HG03575 (cell line): Measurements from ENCODE around the gene TAF3.
"Not testable (repeated sequence)": the region's sequence is repeated elsewhere in the genome, so short reads cannot be mapped to it uniquely, and the experiment has no call there.

Source experiments
- ATAC-seq: cut with Tn5 transposase; IDR thresholded peaks from one replicate; pipeline ENCODE4 v1.9.1; 2021; ENCODE audit not compliant: unreplicated experiment, insufficient number of reproducible peaks, low FRiP score; ENCODE audit errors: extremely low read depth

The TAF3 gene

GRCh38 chr10:7818295-7819120 is at the start of gene TAF3:
TAF3 (plus strand) TSS chr10:7818505; CDS start chr10:7818710, 205 bp downstream.
- ATAC-seq, result peak; percentile 68

DNA sequence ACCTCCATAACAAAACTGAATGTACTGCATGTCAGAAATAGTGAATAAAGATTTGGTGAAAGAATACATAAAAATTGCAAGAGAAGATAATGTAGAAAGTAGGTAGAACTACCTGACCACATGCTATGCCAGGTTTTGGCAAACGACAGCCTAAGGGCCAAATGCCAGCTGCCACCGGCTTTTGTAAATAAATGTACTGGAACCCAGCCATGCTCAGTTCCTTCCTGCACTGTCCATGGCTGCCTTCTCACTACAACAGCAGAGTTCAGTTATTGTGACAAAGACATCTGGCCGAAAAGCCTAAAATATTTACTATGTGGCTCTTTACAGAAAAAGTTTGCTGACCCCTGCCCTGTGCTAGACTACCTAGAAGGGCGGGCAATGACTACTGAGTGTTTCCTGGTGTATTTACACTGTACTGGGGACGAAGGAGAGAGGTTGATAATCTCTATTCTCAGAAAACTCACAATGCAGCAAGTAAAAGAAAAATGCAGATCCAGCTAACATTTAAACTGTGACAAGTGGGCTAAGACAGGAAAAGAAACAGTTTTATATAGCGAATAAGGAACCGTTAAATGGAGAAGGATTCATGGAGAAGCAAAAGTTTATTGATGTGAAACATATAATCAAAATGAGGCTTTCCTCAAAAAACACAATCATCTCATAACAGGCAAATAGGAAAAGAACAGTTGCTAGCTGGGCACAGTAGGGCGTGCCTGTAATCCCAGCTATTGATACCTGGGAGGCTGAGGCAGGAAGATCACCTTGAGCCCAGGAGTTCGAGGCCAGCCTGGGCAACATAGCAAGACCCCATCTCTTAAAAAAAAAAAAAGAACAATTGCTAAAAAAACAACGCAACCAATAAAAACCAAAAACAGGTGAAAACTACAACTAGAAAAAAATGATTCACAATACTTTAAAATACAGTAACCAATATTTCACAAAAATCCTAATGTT is 44.2 kb upstream of the TAF3 start:
- no peak for ATAC-seq

DNA sequence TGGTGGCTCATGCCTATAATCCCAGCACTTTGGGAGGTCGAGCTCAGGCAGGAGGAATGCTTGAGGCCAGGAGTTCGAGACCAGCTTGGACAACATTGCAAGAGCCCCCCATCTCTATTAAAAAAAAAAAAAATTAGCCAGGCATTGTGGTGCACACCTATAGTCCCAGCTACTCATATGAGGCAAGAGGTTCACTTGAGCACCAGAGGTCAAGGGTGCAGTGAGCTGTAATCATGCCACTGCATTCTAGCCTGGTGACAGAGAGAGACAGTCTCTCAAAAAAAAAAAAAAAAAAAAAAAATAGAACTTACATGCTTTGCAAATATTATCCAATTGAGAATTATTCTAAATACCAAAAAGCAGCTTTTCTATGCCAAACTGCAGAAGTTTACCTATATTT is 41.5 kb upstream of the TAF3 start:
- no peak for ATAC-seq

DNA sequence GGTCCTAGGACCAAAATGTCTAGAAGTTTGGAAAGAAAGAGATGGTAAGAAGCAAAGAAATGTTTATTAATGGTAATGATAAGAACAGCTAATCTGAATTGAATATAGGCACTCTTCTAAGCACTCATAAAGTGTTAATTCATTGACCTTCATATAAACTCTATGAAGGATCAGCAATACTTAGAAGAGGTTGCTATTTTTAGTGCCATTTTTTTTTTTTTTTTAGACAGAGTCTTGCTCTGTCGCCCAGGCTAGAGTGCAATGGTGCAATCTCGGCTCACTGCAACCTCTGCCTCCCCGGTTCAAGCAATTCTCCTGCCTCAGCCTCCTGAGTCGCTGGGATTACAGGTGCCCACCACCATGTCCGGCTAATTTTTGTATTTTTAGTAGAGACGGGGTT is 36.1 kb upstream of the TAF3 start:
- ATAC-seq, result not testable (repeated sequence)

DNA sequence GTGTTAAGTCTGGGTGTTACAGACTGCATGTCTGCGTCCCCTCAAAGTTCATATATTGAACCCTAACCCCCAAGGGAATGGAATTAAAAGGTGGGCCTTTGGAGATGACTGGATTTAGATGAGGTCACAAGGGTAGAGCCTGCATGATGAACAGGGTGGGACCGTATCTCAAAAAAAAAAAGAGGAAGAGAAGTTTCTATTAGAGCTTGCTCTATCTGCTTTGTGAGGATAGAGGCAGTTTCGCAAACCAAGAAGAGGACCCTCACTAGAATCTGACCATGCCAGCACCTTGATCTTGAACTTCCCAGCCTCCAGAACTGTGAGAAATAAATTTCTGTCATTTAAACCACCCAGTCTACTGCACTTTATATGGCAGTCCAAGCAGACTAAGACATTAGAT is 31.9 kb upstream of the TAF3 start:
- ATAC-seq, result no peak

- ATAC-seq, result no peak
Observed at GRCh38 chr10:7787150-7787856, 31.0 kb upstream of the TAF3 start.

DNA sequence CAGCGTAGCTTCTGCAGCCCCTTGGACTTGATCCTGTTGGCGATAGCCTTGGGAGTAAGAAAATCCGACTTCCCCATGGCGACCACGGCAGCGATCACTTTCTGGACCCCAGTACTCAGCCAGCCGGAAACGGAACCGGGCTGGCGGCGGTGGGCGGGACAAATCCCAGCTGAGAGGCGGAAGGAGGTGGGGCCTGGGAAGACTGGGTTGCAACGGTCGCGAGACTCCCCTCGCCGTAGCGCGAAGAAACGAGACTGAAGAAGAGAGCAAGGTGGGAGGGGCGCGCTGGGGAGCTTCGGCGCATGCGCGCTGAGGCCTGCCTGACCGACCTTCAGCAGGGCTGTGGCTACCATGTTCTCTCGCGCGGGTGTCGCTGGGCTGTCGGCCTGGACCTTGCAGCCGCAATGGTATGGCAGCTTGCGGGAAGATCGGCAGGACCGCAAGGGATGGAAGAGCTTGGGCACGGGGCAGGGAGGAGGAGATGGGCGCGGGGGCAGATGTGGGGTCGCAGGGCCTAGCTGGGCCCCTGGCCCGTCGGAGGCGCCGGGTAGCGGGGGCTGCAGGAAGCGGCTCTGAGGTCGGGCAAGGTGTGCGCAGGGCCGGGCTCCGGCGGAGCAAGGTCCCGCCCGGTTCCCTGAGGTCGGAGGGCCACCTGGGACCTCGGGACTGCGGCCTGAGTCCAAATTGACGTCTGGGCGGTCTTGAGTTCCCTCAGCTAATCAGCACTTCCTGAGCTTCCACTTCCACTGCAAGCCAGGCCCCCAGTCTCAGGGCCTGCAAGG is 30.3 kb upstream of the TAF3 start, which contains the start of the genes ATP5F1C and KIN:
TSS of gene ATP5F1C (plus strand) at position 321 of the 782 bp plus-strand sequence. CDS start at position 352, 31 bp downstream.
TSS of gene KIN (minus strand) at position 137 of the 782 bp plus-strand sequence. CDS start at position 77, 60 bp downstream.
- ATAC-seq, result peak; percentile 81

DNA sequence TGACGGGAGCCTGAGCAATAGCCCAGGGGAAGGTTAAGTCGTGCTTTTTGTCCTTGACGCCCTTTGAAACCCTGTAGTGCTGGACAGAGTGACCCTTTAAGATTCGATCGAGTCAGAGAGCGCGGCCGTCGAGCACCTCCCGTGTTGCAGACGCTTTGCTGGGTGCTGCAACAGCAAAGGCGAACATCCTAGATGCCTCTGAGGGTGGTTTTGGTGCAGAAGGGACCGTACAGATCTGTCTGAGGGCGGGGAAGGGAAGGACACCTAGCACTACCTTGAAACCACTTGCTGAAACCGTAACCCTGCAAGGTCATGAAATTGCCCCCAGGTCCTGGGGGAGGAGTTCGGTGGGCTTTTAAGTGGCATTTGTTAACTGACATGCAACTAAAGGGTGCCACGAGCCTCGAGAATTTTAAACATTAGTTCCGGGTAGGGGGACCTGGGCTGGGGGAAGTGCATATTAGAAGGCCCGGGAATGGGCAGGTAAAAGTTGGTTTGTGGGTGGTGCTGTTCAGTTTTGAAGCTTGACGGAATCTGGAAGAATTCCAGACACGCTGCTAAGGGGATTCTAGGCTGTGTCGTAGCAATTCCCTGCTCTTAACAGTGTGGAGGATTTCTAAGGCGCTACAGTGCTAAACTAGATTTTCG is 29.5 kb upstream of the TAF3 start:
- no peak for ATAC-seq

- ATAC-seq, result no peak
Observed at GRCh38 chr10:7789390-7789789, 28.9 kb upstream of the TAF3 start.

GRCh38 chr10:7792541-7792940 is 25.8 kb upstream of the TAF3 start:
- ATAC-seq, result no peak

DNA sequence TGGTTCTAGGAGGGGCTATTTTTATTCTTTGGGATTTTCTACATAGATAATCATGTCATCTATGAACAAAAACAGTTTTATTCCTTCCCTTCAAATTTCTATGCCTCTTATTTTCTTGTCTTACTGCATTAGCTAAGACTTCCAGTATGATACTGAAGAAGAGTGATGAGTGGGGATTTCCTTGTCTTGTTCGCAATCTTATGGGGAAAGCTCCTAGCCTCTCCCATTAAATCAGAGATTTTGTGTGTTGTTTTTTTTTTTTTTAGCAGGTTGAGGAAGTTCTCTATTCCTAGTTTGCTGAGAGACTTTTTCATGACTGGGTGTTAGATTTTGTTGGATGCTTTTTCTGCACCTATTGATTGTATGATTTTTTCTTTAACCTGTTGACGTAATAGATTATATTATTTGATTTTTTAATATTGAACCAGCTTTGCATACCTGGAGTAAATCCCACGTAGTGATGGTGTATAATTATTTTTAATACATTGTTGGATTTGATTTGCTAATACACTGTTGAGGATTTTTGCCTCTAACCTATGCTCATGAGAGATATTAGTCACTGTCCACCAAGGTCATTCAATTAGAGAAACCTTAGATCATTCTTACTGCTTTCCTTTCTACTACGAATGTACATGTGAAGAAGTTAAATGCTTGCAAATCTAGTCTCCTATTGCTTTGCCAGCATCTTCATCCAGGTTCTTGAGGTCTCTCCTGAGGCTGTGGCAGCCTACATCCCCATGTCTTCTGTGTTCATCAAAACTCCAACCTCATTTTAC is 23.9 kb upstream of the TAF3 start:
- ATAC-seq, result no peak

DNA sequence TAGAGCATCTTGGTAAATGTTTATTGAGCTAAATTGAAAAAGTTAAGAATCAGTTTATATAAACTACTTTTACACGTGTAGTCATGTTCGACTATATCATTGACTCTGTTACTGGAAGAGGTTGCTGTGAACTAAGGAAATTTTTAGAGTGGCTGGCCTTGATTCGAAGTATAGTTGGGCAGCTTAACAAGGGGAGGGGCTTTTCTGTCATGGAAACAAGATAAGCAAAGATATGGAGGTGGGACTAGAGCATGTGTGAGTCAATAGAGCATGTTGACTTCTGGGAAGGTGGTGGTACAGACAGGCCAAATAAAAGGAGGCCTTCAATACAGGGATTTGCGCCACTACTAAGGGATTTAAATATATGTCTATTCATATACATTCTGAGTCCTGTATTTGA is 22.7 kb upstream of the TAF3 start:
- no peak for ATAC-seq

- ATAC-seq, result no peak
Observed at GRCh38 chr10:7797582-7797981, 20.7 kb upstream of the TAF3 start.

GRCh38 chr10:7802606-7803005 is 15.7 kb upstream of the TAF3 start:
- ATAC-seq, result no peak

DNA sequence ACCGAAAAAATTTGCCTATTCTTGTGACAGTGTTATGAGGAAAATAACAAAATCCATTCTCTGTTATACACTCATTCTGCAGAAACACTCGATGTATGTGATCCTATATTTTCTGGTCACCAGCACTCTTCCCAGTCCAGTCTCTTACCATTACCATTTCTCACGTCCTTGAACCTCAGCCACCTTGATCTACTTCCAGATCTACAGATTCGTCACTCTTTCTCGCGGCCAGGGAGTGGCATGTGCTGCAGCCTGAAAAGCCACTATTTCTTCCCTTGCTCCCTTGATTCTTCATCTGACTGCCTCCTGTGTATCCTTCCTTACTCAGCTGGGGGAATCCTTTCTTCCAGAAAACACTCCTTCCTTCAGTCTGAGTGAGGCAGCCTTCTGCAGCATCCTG is 14.1 kb upstream of the TAF3 start:
- ATAC-seq, result no peak

DNA sequence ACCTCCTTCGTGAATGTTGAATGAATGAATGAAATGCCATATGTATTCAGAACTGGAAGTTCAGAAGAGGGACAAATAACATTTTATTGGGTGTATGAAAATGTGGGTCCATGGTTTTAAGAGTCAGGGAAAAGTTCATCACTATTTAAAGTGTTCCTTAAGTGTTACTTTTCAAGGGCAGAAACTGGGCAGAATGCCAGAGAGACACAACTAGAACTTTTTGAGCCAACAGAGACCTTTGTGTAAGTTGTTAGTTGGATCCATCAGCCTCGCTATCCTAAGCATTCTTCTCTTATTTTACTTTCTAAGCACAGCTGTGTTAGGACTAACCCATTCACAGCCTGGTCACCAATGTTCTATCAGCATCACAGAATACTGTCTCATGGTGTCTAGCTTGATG is 13.6 kb upstream of the TAF3 start:
- no peak for ATAC-seq

GRCh38 chr10:7808686-7809267 is 9.5 kb upstream of the TAF3 start:
- ATAC-seq, result no peak
